ENCODE data around the gene GPBP1. TPM values are rescaled to one million over a fixed set of nuclear protein-coding genes. Genes with fewer than 3 reads are reported as not detected.

GPBP1 gene
- polyA plus RNA-seq, 1 of the 3 experiments (the other 2 are of a cell fraction): 11.4 TPM

- Histone ChIP-seq H3K4me2 (no peak overlapping the region), H3K36me3 (replicated peaks in 1 of 2; ENCODE audit: control insufficient read depth in 1 of 2, insufficient read depth in 2 of 2, low read length in 1 of 2) (no peaks in the 10 kb centered on the region), H3K9me2 (no peaks in the 10 kb centered on the region), H3K9me3 (0 out of 2 replicates have a peak, but pooled peaks cover 4% of the 10 kb centered on the region), H3K4me3 (ENCODE audit: low read depth in 2 of 2, low read length in 1 of 2) (no peak overlapping the region), H3K79me2 (ENCODE audit: insufficient read depth) (no peaks in the 10 kb centered on the region), H3K27me3 (ENCODE audit: insufficient read depth) (no peaks in the 10 kb centered on the region), H3K9ac (no peak overlapping the region), H3K4me1 (ENCODE audit: control insufficient read depth in 1 of 2, insufficient read depth in 2 of 2, low read depth in 1 of 2, low read length in 1 of 2) (no peaks in the 10 kb centered on the region), H4K20me1 (ENCODE audit: insufficient read depth) (no peaks in the 10 kb centered on the region), H3F3A (replicated peaks; ENCODE audit: insufficient read depth) (no peaks in the 10 kb centered on the region), H2AFZ (ENCODE audit: low read depth) (no peak overlapping the region), H3K27ac (ENCODE audit: low read depth in 2 of 2, low read length in 1 of 2) (no peak overlapping the region)
- CTCF ChIA-PET: interaction anchor here (0.8 to 1.4 kb wide), 3 partner anchors 12 to 577 kb away, joined by 3 to 4 read pairs (median 4); no protein-coding TSS in a partner anchor
- 87% methylated on average over 2 of the region's 2 CpGs for WGBS (ENCODE audit: low lambda C conversion rate)
- TF ChIP-seq FOXM1 (IDR thresholded peaks at IDR 0.05; ENCODE audit: low read depth) (no peak), NRF1 (IDR thresholded peaks at IDR 0.05; ENCODE audit: low read depth, low read length) (no peak), RFX5 (IDR thresholded peaks at IDR 0.05; ENCODE audit: low read length) (no peak), JUND (IDR thresholded peaks at IDR 0.05) (no peak), ZBTB33 (IDR thresholded peaks at IDR 0.05; ENCODE audit: borderline replicate concordance, low read depth) (no peak), USF1 (IDR thresholded peaks at IDR 0.05; ENCODE audit: borderline replicate concordance, low read depth) (no peak), REST (IDR thresholded peaks at IDR 0.05; ENCODE audit: low read depth, low read length) (no peak), MEF2A (IDR thresholded peaks at IDR 0.05; ENCODE audit: borderline replicate concordance, low read depth) (no peak), USF2 (IDR thresholded peaks at IDR 0.05; ENCODE audit: borderline replicate concordance, low read depth, low read length) (no peak), RXRA (IDR thresholded peaks at IDR 0.05; ENCODE audit: borderline replicate concordance, low read depth) (no peak)
- DNase-seq: no peak
- POLR2A ChIA-PET: no interaction called here
Measured at GRCh38 chr5:57311251-57311650, 137.4 kb downstream of the GPBP1 start.
